Hippocampal formation (tissue), 2 donors: ENCODE data around the gene SPRR1A.
A peak's percentile ranks its signal among the peaks of the same experiment; 100 is the strongest.

Source experiments
- DNase-seq, 2 donors: peaks; one replicate each; lab custom pipeline; 2025; lab: John Stamatoyannopoulos, UW

SPRR1A gene

GRCh38 chr1:153028766-153029165 is 44.9 kb downstream of the SPRR1A start:
- peak in 1 of 2 donors; percentile 4 for DNase-seq

- DNase-seq: no peak
Observed at GRCh38 chr1:153030895-153031294, 47.0 kb downstream of the SPRR1A start, which contains the start of gene SPRR1B. SPRR1B (plus strand) TSS chr1:153031203; CDS start chr1:153032346, 1,143 bp downstream.

- DNase-seq: no peak
Observed at GRCh38 chr1:153032073-153032472, 48.2 kb downstream of the SPRR1A start.

GRCh38 chr1:153032677-153033308 is 48.9 kb downstream of the SPRR1A start:
- peak in 1 of 2 donors; percentile 46 for DNase-seq

GRCh38 chr1:153035211-153035610 is 51.3 kb downstream of the SPRR1A start:
- no peak for DNase-seq
